Endothelial cell of umbilical vein (primary cell): ENCODE results near the gene CRELD1. TPM values are rescaled to one million over a fixed set of nuclear protein-coding genes. Genes with fewer than 3 reads are reported as not detected.

Experiments
- BruUV-seq: library from RNA; stranded (reverse); fragments of 400-500 nt; replicated peaks from 2 replicates; lab custom pipeline; 2021; lab: Mats Ljungman, UMichigan
- CTCF ChIA-PET: fragments of 300-600, 350-600 bp; sonication (Branson Sonifier 250); formaldehyde crosslinking; loops from one replicate; lab custom pipeline; 2021; ENCODE audit warnings: antibody characterized with exemption, inconsistent platforms; lab: Charles Lee
- POLR2A ChIA-PET: fragments of 300-600, 350-600 bp; sonication (Branson Sonifier 250); formaldehyde crosslinking; loops from one replicate; lab custom pipeline; 2021; ENCODE audit warnings: antibody characterized with exemption, inconsistent platforms; lab: Charles Lee
- DNase-seq: peaks from one replicate; pipeline ENCODE4 v3.0.0-alpha.2; 2011; ENCODE audit warnings: low read depth, low spot score
- FAIRE-seq: peaks from 2 replicates; lab custom pipeline; 2011; peaks lifted over from hg19 to GRCh38; lab: Jason Lieb, UNC
- H2AFZ ChIP-seq: 2 replicates; pipeline ENCODE4 v1.6.0; 2012; ENCODE audit warnings: low read depth, low read length, control low read depth, inconsistent platforms
- H3K27ac ChIP-seq: 2 replicates; pipeline ENCODE4 v1.5.1; 2011; ENCODE audit warnings: low read depth, mild to moderate bottlenecking, control low read depth, low read length, moderate library complexity; ENCODE audit not compliant: insufficient read depth
- H3K27me3 ChIP-seq, 2 experiments: 2 replicates each; pipeline versions ENCODE4 v1.6.0 to v1.6.1; 2011; ENCODE audit warnings: low read length in 2 of 2, mixed read lengths in 1 of 2; ENCODE audit not compliant: control insufficient read depth in 2 of 2, insufficient read depth in 2 of 2
- H3K36me3 ChIP-seq, 2 experiments: 2 replicates in 1 of 2; 3 replicates in 1 of 2; pipeline ENCODE4 v1.5.1; 2011; ENCODE audit warnings: low read length in 2 of 2, mild to moderate bottlenecking in 1 of 2, moderate library complexity in 1 of 2; ENCODE audit not compliant: control insufficient read depth in 2 of 2, insufficient read depth in 2 of 2; ENCODE audit errors: extremely low read depth in 1 of 2
- H3K4me1 ChIP-seq: 3 replicates; pipeline ENCODE4 v1.5.1; 2011; ENCODE audit warnings: mild to moderate bottlenecking, low read length; ENCODE audit not compliant: control insufficient read depth, insufficient read depth; ENCODE audit errors: extremely low read depth
- H3K4me2 ChIP-seq: 2 replicates; pipeline ENCODE4 v1.6.1; 2011; ENCODE audit warnings: low read length, control low read depth, mixed read lengths; ENCODE audit not compliant: insufficient read depth
- H3K4me3 ChIP-seq, 3 experiments: fragments of 200-600 bp in 1 of 3; sonication (generic), shearing (Covaris generic) in 1 of 3; replicated peaks in 1 of 3; 2 replicates each; pipeline ENCODE4 v1.5.1; 2011 to 2016; ENCODE audit warnings: control low read depth in 3 of 3, low read length in 3 of 3, mild to moderate bottlenecking in 2 of 3, inconsistent platforms in 1 of 3, low read depth in 1 of 3, moderate library complexity in 1 of 3; ENCODE audit not compliant: insufficient read depth in 1 of 3
- H3K79me2 ChIP-seq: 2 replicates; pipeline ENCODE4 v1.6.0; 2012; ENCODE audit warnings: low read length, inconsistent platforms; ENCODE audit not compliant: control insufficient read depth, insufficient read depth
- H3K9ac ChIP-seq: replicated peaks from 2 replicates; pipeline ENCODE3; 2011; ENCODE audit warnings: low read length, control low read depth; ENCODE audit not compliant: insufficient read depth; ENCODE audit errors: extremely low read depth
- H3K9me1 ChIP-seq: replicated peaks from 3 replicates; pipeline ENCODE4 v1.6.0; 2011; ENCODE audit warnings: mild to moderate bottlenecking, low read length; ENCODE audit not compliant: control insufficient read depth, insufficient read depth; ENCODE audit errors: extremely low read depth
- H3K9me3 ChIP-seq: replicated peaks from 2 replicates; pipeline ENCODE4 v1.5.1; 2012; ENCODE audit warnings: low read length, inconsistent platforms; ENCODE audit not compliant: control insufficient read depth, insufficient read depth
- H4K20me1 ChIP-seq: replicated peaks from 2 replicates; pipeline ENCODE3; 2011; ENCODE audit warnings: mild to moderate bottlenecking, low read length; ENCODE audit not compliant: control insufficient read depth, insufficient read depth; ENCODE audit errors: extremely low read depth
- EZH2 ChIP-seq: IDR thresholded peaks from 2 replicates; pipeline ENCODE4 v1.6.1; 2012; ENCODE audit warnings: borderline replicate concordance, low read depth, mild to moderate bottlenecking, moderate library complexity, low read length, inconsistent platforms; ENCODE audit not compliant: severe bottlenecking
- FOS ChIP-seq: IDR thresholded peaks from 2 replicates; pipeline ENCODE4 v1.6.1; 2011; ENCODE audit warnings: mild to moderate bottlenecking, low read length, moderate library complexity, borderline replicate concordance; ENCODE audit not compliant: insufficient read depth
- GATA2 ChIP-seq: IDR thresholded peaks from 2 replicates; pipeline ENCODE4 v1.7.0; 2011; ENCODE audit warnings: low read depth, mild to moderate bottlenecking, moderate library complexity, mixed read lengths, low read length; ENCODE audit not compliant: insufficient read length, insufficient read depth
- JUN ChIP-seq: IDR thresholded peaks from 2 replicates; pipeline ENCODE4 v1.6.1; 2011; ENCODE audit warnings: borderline replicate concordance, low read depth; ENCODE audit not compliant: insufficient read length, insufficient read depth
- MAX ChIP-seq: IDR thresholded peaks from 2 replicates; pipeline ENCODE4 v1.6.1; 2011; ENCODE audit not compliant: insufficient read depth, insufficient read length
- MYC ChIP-seq: IDR thresholded peaks from one replicate; pipeline ENCODE4 v1.6.1; 2011; ENCODE audit warnings: mild to moderate bottlenecking, low read depth, low read length
- POLR2A ChIP-seq: IDR thresholded peaks from 2 replicates; pipeline ENCODE4 v1.6.1; 2012; ENCODE audit warnings: low read depth, mild to moderate bottlenecking, control low read depth, low read length
- POLR2AphosphoS5 ChIP-seq: IDR thresholded peaks from 2 replicates; pipeline ENCODE4 v1.6.1; 2012; ENCODE audit warnings: low read depth, mild to moderate bottlenecking, control low read depth, low read length, moderate library complexity; ENCODE audit not compliant: insufficient read depth
- dilution Hi-C: fragments of 300-500 bp; cut with MboI; formaldehyde crosslinking; loops from one replicate; pipeline ENCODE4 v1.15.0; 2019; ENCODE audit warnings: low sequenced_read_pairs; ENCODE audit not compliant: extremely low pct_ligation_motif_present
- intact Hi-C: fragments of 100-400 bp; cut with micrococcal nuclease; formaldehyde crosslinking; loops from one replicate; pipeline ENCODE4 v1.10.0; 2022
- polyA plus RNA-seq, 4 experiments: library from polyadenylated mRNA; depleted of rRNA in 3 of 4; stranded (reverse) in 3 of 4; unstranded in 1 of 4; fragments of >200 nt; gene quantifications; 2 replicates each; pipeline versions ENCODE4 v1.2.1 to v1.2.3, GENCODE V29; 2011 to 2012; ENCODE audit warnings: missing spikeins in 1 of 4
- total RNA-seq: library from RNA; stranded (reverse); gene quantifications from 2 replicates; pipeline ENCODE4 v1.2.3, GENCODE V29; 2021
- TF ChIP-seq, protein P1 (sequence below), 2 donors: IDR thresholded peaks; 1 replicate in 1 of 2; 2 replicates in 1 of 2; pipeline ENCODE4 v1.5.1; 2011; ENCODE audit warnings: low read length in 2 of 2, mild to moderate bottlenecking in 2 of 2, moderate library complexity in 2 of 2, control low read depth in 1 of 2, inconsistent platforms in 1 of 2, low read depth in 1 of 2; ENCODE audit not compliant: insufficient read depth in 1 of 2; ENCODE audit errors: extremely low read depth in 1 of 2

Gene CRELD1
- total and polyA plus RNA-seq, 2 donors (not counting 3 experiments of a cell fraction or from before 2014, with no cell fraction given), result 21.6 to 43.9 TPM

DNA sequence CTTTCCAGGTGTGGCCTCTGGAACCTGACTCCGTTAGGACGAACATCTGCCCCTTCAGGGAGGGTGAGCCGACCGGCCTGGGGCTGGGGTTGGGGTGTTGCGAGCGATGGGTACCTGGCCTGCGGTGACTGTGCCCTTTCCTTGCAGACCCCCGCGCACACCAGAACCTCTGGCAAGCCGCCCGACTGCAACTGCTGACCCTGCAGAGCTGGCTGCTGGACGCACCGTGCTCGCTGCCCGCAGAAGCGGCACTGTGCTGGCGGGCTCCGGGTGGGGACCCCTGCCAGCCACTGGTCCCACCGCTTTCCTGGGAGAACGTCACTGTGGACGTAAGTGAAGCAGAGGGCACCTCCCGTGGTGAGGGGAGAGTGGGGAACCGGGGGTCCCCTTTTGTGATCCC is 5.5 kb upstream of the CRELD1 start:
- Histone ChIP-seq H3K9me1 (no peaks in the 10 kb centered on the region), H3K4me2 (no peak overlapping the region), H2AFZ (no peak overlapping the region), H3K79me2 (no peaks in the 10 kb centered on the region), H3K27me3 (no peaks in the 10 kb centered on the region), H3K9me3 (no peaks in the 10 kb centered on the region), H3K27ac (no peak overlapping the region), H3K9ac (no peak overlapping the region), H4K20me1 (no peaks in the 10 kb centered on the region), H3K4me1 (peaks cover 7% of the 10 kb centered on the region), H3K4me3 (no peak overlapping the region), H3K36me3 (peaks cover 0 to 4% of the 10 kb centered on the region in 2 experiments)
- FAIRE-seq (no peak), DNase-seq (no peak)
- POLR2A ChIA-PET, result no interaction called here
- intact Hi-C loops, result no loop called here
- TF ChIP-seq POLR2A (no peak), MAX (no peak), MYC (no peak), EZH2 (no peak), JUN (no peak), FOS (no peak), GATA2 (no peak), POLR2AphosphoS5 (no peak)
- TF ChIP-seq, protein P1, sequence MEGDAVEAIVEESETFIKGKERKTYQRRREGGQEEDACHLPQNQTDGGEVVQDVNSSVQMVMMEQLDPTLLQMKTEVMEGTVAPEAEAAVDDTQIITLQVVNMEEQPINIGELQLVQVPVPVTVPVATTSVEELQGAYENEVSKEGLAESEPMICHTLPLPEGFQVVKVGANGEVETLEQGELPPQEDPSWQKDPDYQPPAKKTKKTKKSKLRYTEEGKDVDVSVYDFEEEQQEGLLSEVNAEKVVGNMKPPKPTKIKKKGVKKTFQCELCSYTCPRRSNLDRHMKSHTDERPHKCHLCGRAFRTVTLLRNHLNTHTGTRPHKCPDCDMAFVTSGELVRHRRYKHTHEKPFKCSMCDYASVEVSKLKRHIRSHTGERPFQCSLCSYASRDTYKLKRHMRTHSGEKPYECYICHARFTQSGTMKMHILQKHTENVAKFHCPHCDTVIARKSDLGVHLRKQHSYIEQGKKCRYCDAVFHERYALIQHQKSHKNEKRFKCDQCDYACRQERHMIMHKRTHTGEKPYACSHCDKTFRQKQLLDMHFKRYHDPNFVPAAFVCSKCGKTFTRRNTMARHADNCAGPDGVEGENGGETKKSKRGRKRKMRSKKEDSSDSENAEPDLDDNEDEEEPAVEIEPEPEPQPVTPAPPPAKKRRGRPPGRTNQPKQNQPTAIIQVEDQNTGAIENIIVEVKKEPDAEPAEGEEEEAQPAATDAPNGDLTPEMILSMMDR (IDR thresholded peaks at IDR 0.05; ENCODE audit: extremely low read depth in 1 of 2, insufficient read depth in 1 of 2, low read depth in 1 of 2, low read length in 2 of 2), result no peak
- CTCF ChIA-PET, result no interaction called here
- dilution Hi-C loops, result no loop called here
- no TSS peak for BruUV-seq
